Astrocyte of the spinal cord (primary cell): Measurements from ENCODE around the gene IL2RA.

Source experiments
- DNase-seq: peaks from one replicate; pipeline ENCODE4 v3.0.0; 2011; ENCODE audit warnings: low read depth, low spot score
- H3K4me3 ChIP-seq: 2 replicates; pipeline ENCODE4 v1.5.1; 2011; ENCODE audit warnings: low read depth, mild to moderate bottlenecking, low read length, moderate library complexity
- in situ Hi-C: cut with HindIII; loops from 2 replicates; pipeline ENCODE4 v1.10.0; 2017; ENCODE audit warnings: low sequenced_read_pairs
- TF ChIP-seq, protein P1 (sequence below): IDR thresholded peaks from 2 replicates; pipeline ENCODE4 v1.5.1; 2012; ENCODE audit warnings: low read depth, mild to moderate bottlenecking, low read length, inconsistent platforms

IL2RA gene

DNA sequence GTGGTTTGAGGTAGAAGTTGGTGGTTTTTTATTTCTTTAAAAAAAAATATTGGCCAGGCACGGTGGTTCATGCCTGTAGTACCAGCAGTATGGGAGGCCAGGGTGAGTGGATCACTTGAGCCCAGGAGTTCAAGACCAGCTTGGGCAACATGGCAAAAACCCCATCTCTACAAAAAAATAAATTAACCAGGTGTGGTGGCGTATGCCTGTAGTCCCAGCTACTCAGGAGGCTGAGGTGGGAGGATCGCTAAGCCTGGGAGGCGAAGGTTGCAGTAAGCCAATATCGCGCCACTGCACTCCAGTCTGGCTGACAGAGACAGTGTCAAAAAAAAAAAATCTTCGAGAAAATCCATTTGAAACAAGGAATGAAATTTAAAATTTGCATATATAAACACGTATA is 1.1 kb downstream of the IL2RA start:
- no peak for DNase-seq
- in situ Hi-C loops = no loop called here
- no peak overlapping the region for H3K4me3 ChIP-seq

DNA sequence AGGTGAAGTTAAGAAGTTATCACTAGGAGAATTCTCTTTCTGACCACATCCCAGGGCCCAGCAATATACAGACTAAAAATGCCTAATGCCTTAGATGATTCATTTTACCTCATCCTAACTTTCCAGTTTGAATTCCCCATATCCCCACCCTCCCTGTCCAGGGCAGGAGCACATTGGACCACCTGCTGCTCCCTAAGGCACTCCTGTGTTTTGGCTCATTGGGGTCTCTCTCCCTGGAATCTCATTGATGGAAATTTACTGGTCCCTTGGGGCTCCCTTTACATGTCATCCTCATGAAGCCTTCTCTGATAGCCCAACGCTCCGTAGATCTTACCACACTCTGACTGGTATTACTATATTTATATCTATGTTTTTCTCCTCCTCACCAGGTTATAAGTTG is 2.7 kb downstream of the IL2RA start:
- TF ChIP-seq, protein P1, sequence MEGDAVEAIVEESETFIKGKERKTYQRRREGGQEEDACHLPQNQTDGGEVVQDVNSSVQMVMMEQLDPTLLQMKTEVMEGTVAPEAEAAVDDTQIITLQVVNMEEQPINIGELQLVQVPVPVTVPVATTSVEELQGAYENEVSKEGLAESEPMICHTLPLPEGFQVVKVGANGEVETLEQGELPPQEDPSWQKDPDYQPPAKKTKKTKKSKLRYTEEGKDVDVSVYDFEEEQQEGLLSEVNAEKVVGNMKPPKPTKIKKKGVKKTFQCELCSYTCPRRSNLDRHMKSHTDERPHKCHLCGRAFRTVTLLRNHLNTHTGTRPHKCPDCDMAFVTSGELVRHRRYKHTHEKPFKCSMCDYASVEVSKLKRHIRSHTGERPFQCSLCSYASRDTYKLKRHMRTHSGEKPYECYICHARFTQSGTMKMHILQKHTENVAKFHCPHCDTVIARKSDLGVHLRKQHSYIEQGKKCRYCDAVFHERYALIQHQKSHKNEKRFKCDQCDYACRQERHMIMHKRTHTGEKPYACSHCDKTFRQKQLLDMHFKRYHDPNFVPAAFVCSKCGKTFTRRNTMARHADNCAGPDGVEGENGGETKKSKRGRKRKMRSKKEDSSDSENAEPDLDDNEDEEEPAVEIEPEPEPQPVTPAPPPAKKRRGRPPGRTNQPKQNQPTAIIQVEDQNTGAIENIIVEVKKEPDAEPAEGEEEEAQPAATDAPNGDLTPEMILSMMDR = no peak
- no peak overlapping the region for H3K4me3 ChIP-seq
- DNase-seq = no peak
- in situ Hi-C loops = no loop called here

More for the DNA sequence above, 1.1 kb downstream of the IL2RA start:
- TF ChIP-seq, protein P1 = no peak

DNA sequence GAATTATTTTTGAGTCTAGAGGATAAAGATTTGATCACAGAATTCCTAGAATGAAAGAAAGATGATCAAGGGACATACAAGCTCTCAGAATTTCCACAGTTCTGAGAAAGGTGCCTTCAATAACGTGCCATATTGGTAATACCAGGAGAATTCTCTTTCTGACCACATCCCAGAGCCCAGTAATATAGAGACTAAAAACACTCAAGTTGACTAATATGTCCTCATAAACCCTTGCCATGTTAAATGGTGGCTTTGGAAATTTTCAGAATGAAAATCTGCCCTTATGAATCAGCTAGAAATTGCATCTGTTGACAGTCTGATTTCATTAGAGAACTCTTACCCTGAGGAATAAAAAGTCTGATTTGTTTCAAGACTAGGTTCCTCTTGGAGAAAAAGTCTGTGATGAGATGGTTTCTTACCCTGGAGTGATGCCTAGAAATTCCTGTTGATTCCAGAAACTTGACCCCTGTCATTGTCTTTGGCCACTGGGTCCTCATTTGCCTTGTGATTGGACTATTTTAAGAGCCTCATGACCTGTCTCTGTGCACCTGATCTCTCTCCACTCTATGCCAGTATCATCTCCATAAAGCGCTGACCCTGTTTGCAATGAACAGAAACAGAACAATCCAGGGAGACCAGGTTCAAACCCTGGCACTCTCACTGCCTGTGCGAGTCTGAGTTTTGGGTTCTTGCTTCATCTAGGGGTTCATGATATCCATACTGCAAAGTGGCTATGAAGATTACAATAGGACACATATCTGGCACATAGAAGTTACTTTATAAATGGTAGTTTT is 3.3 kb downstream of the IL2RA start:
- no peak overlapping the region for H3K4me3 ChIP-seq
- in situ Hi-C loops = no loop called here
- DNase-seq = no peak
- TF ChIP-seq, protein P1 = no peak

DNA sequence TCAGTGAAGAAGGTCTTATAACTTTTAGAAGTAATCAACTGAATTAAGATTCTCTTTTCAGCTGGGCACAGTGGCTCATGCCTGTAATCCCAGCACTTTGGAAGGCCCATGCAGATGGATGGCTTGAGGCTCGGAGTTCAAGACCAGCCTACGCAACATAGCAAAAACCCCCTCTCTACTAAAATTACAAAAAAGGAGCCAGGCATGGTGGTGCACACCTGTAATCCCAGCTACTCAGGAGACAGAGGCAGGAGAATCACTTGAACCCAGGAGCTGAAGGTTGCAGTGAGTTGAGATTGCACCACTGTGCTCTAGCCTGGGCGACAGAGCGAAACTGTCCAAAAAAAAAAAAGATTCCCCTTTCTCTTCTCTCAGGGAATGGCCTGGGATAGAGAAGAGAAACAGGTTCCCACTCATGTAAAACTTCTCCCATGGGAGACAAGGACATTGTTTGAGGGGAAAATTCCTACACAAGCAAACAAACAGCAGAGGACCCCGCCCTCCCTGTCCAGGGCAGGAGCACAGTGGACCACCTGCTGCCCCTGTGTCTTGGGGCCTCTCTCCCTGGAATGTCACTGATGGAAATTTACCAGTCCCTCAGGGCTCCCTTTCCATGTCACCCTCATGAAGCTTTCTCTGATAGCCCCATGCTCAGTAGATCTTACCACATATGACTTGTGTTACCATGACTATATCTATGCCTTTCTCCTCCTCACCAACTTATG is 5.6 kb downstream of the IL2RA start:
- TF ChIP-seq, protein P1 = no peak
- in situ Hi-C loops = no loop called here
- DNase-seq = no peak
- no peak overlapping the region for H3K4me3 ChIP-seq

DNA sequence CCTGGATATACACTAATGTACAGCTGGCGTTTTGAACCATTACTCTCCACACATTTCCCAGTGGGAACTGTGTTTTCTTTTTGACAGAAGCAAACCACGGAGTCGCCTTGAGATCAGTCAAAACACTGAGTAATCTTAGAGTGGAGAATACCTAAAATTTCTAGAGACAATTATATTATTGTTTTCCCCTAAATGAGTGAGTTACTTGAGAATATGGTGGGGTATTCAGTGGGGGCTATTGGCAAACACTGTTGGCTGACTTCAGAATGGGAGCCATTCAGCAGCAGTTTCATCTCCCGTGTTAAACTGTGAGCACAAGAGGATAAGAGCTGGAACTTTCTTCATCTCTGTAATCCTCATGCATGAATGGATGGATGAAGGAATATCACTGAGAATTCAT is 6.2 kb downstream of the IL2RA start:
- TF ChIP-seq, protein P1 = no peak
- in situ Hi-C loops = no loop called here
- no peak for DNase-seq
- no peak overlapping the region for H3K4me3 ChIP-seq

DNA sequence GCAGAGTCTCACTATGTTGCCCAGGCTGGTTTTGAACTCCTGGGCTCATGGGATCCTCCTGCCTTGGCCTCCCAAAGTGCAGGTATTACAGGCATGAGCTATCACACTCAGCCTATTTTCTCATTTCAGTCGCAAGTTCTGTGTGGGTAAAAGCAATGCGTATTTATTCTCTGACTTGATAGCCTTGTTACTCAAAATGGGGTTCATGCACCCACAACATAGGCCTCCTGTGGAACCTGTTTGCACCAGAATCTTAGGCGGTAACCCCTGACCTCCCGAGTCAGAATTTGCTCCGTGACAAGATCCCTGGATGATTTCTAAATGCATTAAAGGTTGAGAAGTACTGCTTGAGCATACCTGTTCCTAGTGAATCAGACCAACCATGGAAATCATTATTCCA is 7.3 kb downstream of the IL2RA start:
- in situ Hi-C loops = no loop called here
- H3K4me3 ChIP-seq = no peak overlapping the region
- DNase-seq = no peak
- TF ChIP-seq, protein P1 = no peak
